Heart left ventricle (tissue), 13 donors: Measurements from ENCODE around the gene RBM41.

ENCODE experiments used
- POLR2A ChIP-seq, 2 donors: fragments of 450-650 bp; IDR thresholded peaks; one replicate each; pipeline ENCODE4 v1.6.1; 2017; ENCODE audit warnings: antibody characterized with exemption in 2 of 2, mild to moderate bottlenecking in 2 of 2, moderate library complexity in 2 of 2
- TF ChIP-seq, protein P1 (sequence below), 12 donors: fragments of 200-600 bp; sonication (generic) in 4 of 12; IDR thresholded peaks; one replicate each; pipeline versions ENCODE4 v1.5.0 to v1.8.0; 2018 to 2022; ENCODE audit warnings: antibody characterized with exemption in 12 of 12, mild to moderate bottlenecking in 5 of 12
- donor health status: ischemic (EF 13 %, LVEDD 7.1; RV severe dilation, severe dysfunction).
- donor health status: DM: no; HTN: yes; CAD: no.
- donor health status: DM: no; HTN: no; CAD: no.
- donor health status: ischemic (EF 25% LVEDD 6.9; RV normal size, moderate dysfunction).
- donor health status: ischemic (EF 25% LVEDD 5.7; RV mildly dilated, moderate dysfunction).
- donor health status: ischemic (EF 35%, LVEDD 5.7; RV mildly dilated, moderate dysfunction).
- donor health status: nonischemic (EF 11% LVEDD 7.7; RV severe dilation, severe dysfunction).
- donor health status: DM: yes; HTN: yes; CAD: no.
- donor health status: PGD.
- donor health status: ischemic (EF 29% LVEDD 5.4; RV normal size, mild dysfunction).
- donor health status: nonischemic (EF 23%, LVEDD 6.1; RV moderate dilation, normal function).

DNA sequence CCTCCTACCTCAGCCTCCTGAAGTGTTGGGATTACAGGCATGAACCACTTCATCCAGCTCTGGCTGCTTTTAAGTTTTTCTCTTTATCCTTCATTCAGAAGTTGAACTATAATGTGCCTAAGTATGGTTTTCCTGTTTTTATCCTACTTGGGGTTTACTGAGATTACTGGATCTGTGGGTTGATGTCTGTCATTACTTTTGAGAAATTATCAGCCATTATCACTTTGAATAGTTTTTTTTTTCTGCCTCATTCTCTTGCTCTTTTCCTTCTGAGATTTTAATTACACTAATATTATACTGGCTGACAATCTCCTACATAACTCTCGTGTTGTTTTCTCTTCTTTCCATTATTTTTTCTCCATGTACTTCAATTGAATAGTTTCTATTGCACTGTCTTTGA lies 71.0 kb downstream of the RBM41 start:
- TF ChIP-seq, protein P1, sequence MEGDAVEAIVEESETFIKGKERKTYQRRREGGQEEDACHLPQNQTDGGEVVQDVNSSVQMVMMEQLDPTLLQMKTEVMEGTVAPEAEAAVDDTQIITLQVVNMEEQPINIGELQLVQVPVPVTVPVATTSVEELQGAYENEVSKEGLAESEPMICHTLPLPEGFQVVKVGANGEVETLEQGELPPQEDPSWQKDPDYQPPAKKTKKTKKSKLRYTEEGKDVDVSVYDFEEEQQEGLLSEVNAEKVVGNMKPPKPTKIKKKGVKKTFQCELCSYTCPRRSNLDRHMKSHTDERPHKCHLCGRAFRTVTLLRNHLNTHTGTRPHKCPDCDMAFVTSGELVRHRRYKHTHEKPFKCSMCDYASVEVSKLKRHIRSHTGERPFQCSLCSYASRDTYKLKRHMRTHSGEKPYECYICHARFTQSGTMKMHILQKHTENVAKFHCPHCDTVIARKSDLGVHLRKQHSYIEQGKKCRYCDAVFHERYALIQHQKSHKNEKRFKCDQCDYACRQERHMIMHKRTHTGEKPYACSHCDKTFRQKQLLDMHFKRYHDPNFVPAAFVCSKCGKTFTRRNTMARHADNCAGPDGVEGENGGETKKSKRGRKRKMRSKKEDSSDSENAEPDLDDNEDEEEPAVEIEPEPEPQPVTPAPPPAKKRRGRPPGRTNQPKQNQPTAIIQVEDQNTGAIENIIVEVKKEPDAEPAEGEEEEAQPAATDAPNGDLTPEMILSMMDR (IDR thresholded peaks at IDR 0.05) = no peak
- TF ChIP-seq POLR2A (IDR thresholded peaks at IDR 0.05) = no peak
